HepG2 (cell line): ENCODE data around the gene PEAK3. TPM values are rescaled to one million over a fixed set of nuclear protein-coding genes. Genes with fewer than 3 reads are reported as not detected.

ENCODE experiments used
- ATAC-seq: fragments of 200-7000 bp; cut with Tn5 transposase; 3 replicates; pipeline ENCODE4 v1.9.1; 2020; ENCODE audit warnings: mild to moderate bottlenecking, moderate library complexity
- BruUV-seq: library from RNA; stranded (reverse); fragments of 400-500 nt; replicated peaks from 2 replicates; lab custom pipeline; 2021; lab: Mats Ljungman, UMichigan
- CTCF ChIA-PET: fragments of 300-600 bp; formaldehyde crosslinking; extraction: SDS; loops from one replicate; lab custom pipeline; 2021; ENCODE audit warnings: low total read pairs, inconsistent platforms, low intra/inter-chr PET ratio; lab: Yijun Ruan, JAX
- POLR2A ChIA-PET: fragments of 350-600 bp; sonication (Branson Sonifier 250); formaldehyde crosslinking; loops from one replicate; lab custom pipeline; 2020; ENCODE audit warnings: antibody characterized with exemption, inconsistent platforms; lab: Yijun Ruan, JAX
- DNase-seq: peaks from one replicate; pipeline ENCODE4 v3.0.0-alpha.2; 2015; ENCODE audit warnings: low spot score
- FAIRE-seq: peaks from 3 replicates; lab custom pipeline; 2011; peaks lifted over from hg19 to GRCh38; lab: Jason Lieb, UNC
- H2AFZ ChIP-seq: one replicate; pipeline ENCODE4 v1.6.1; 2011; ENCODE audit warnings: low read length, inconsistent platforms
- H3K27ac ChIP-seq: fragments of 300-600 bp; 3 replicates; pipeline ENCODE4 v1.8.0; 2011; ENCODE audit warnings: mixed run types, mild to moderate bottlenecking, mixed read lengths, low read length, inconsistent platforms; ENCODE audit not compliant: insufficient read depth; ENCODE audit errors: extremely low read length
- H3K27me3 ChIP-seq, 2 experiments: fragments of 200-600 bp in 1 of 2; 2 replicates in 1 of 2; 3 replicates in 1 of 2; pipeline versions ENCODE4 v1.6.0 to v1.8.0; 2011; ENCODE audit warnings: low read length in 2 of 2, mild to moderate bottlenecking in 2 of 2, moderate library complexity in 2 of 2, inconsistent platforms in 1 of 2; ENCODE audit not compliant: insufficient read depth in 2 of 2, control insufficient read depth in 1 of 2
- H3K36me3 ChIP-seq, 2 experiments: fragments of 200-600 bp in 1 of 2; replicated peaks in 1 of 2; 2 replicates in 1 of 2; 3 replicates in 1 of 2; pipeline versions ENCODE4 v1.5.1 to v1.8.0; 2011; ENCODE audit warnings: low read length in 2 of 2, inconsistent platforms in 1 of 2; ENCODE audit not compliant: insufficient read depth in 2 of 2, control insufficient read depth in 1 of 2
- H3K4me1 ChIP-seq: 2 replicates; pipeline ENCODE4 v1.5.1; 2012; ENCODE audit warnings: low read length, inconsistent platforms; ENCODE audit not compliant: insufficient read depth
- H3K4me2 ChIP-seq: 2 replicates; pipeline ENCODE4 v1.6.0; 2011; ENCODE audit warnings: low read depth, low read length, inconsistent platforms
- H3K4me3 ChIP-seq, 3 experiments: fragments of 200-600 bp in 1 of 3; sonication (generic), shearing (Covaris generic) in 1 of 3; replicated peaks in 1 of 3; 2 replicates each; pipeline ENCODE4 v1.5.1; 2011 to 2016; ENCODE audit warnings: low read length in 3 of 3, inconsistent platforms in 2 of 3, low read depth in 2 of 3, mild to moderate bottlenecking in 2 of 3, control low read depth in 1 of 3, mixed read lengths in 1 of 3; ENCODE audit not compliant: insufficient read depth in 1 of 3
- H3K79me2 ChIP-seq: one replicate; pipeline ENCODE4 v1.6.1; 2011; ENCODE audit warnings: low read length, inconsistent platforms; ENCODE audit not compliant: insufficient read depth
- H3K9ac ChIP-seq: 2 replicates; pipeline ENCODE4 v1.6.0; 2011; ENCODE audit warnings: mild to moderate bottlenecking, low read depth, low read length, inconsistent platforms; ENCODE audit not compliant: insufficient read depth
- H3K9me3 ChIP-seq: 2 replicates; pipeline ENCODE4 v1.5.1; 2012; ENCODE audit warnings: mild to moderate bottlenecking, low read length
- H4K20me1 ChIP-seq: 2 replicates; pipeline ENCODE4 v1.6.0; 2011; ENCODE audit warnings: inconsistent platforms, mild to moderate bottlenecking, low read length, moderate library complexity; ENCODE audit not compliant: insufficient read depth
- ARNT2 ChIP-seq: sonication (generic); formaldehyde crosslinking; IDR thresholded peaks from 2 replicates; pipeline ENCODE4 v1.8.0; 2022; ENCODE audit warnings: mild to moderate bottlenecking, low read depth, missing genetic modification reagents, moderate library complexity
- CREB1 ChIP-seq, 2 experiments: fragments of 450-650 bp in 1 of 2; IDR thresholded peaks; 2 replicates each; pipeline ENCODE4 v1.6.1; 2016 to 2017; ENCODE audit warnings: control low read depth in 1 of 2, mild to moderate bottlenecking in 1 of 2, missing compliant biosample characterization in 1 of 2, missing genetic modification characterization in 1 of 2
- HMGXB4 ChIP-seq, 2 experiments: sonication (generic) in 1 of 2; formaldehyde crosslinking in 1 of 2; IDR thresholded peaks; 2 replicates each; pipeline versions ENCODE4 v1.4.0 to v1.6.1; 2018 to 2020; ENCODE audit warnings: missing genetic modification reagents in 2 of 2, borderline replicate concordance in 1 of 2, low read depth in 1 of 2, mild to moderate bottlenecking in 1 of 2, missing biosample characterization in 1 of 2
- PRDM15 ChIP-seq: sonication (generic); formaldehyde crosslinking; IDR thresholded peaks from 2 replicates; pipeline ENCODE4 v1.4.0; 2020; ENCODE audit warnings: missing genetic modification reagents
- SNAI1 ChIP-seq: sonication (generic); formaldehyde crosslinking; IDR thresholded peaks from 2 replicates; pipeline ENCODE4 v1.5.0; 2020; ENCODE audit warnings: mild to moderate bottlenecking, missing genetic modification reagents, borderline replicate concordance
- ZBTB10 ChIP-seq: sonication (generic); formaldehyde crosslinking; IDR thresholded peaks from 2 replicates; pipeline ENCODE4 v1.4.0; 2020; ENCODE audit warnings: missing genetic modification reagents, borderline replicate concordance
- ZMAT3 ChIP-seq: sonication (generic); formaldehyde crosslinking; conservative IDR thresholded peaks from 2 replicates; pipeline ENCODE4 v1.7.0; 2021; ENCODE audit warnings: missing genetic modification reagents
- WGBS: methylation state at CpG from one replicate; pipeline ENCODE4 v1.1.6; 2017; ENCODE audit warnings: low lambda C conversion rate; 5-methylcytosine and 5-hydroxymethylcytosine counted together
- in situ Hi-C: cut with HindIII; loops from 2 replicates; pipeline ENCODE4 v1.10.0; 2017; ENCODE audit warnings: low pct_unique_long_range_greater_than_20kb; ENCODE audit not compliant: extremely low pct_ligation_motif_present
- intact Hi-C: fragments of 100-400 bp; cut with micrococcal nuclease; formaldehyde crosslinking; loops from one replicate; pipeline ENCODE4 v1.10.0; 2022; ENCODE audit not compliant: unreplicated experiment
- polyA plus RNA-seq, 8 experiments: library from polyadenylated mRNA; depleted of rRNA in 3 of 8; stranded (reverse) in 7 of 8; unstranded in 1 of 8; fragments of >200 nt; fragmentation: Illumina TruSeq in 4 of 8; extraction: Trizol in 4 of 8; gene quantifications; 2 replicates each; pipeline versions ENCODE4 v1.2.1 to v1.2.3, GENCODE V29; 2011 to 2016; ENCODE audit warnings: low read depth in 4 of 8, missing spikeins in 1 of 8, mixed read lengths in 1 of 8; ENCODE audit not compliant: insufficient read depth in 1 of 8
- total RNA-seq, 5 experiments: library from RNA; depleted of rRNA; stranded (reverse); fragments of >200 nt; fragmentation: Illumina TruSeq; extraction: Trizol; gene quantifications; 2 replicates each; pipeline ENCODE4 v1.2.3, GENCODE V29; 2016; ENCODE audit warnings: low read depth in 1 of 5

Gene PEAK3
- total and polyA plus RNA-seq, 2 of the 13 experiments (the other 11 are each of a cell fraction or from before 2014, with no cell fraction given): not detected

GRCh38 chr19:2329501-2329916, 47.5 kb upstream of the PEAK3 start:
- Histone ChIP-seq H2AFZ (no peak overlapping the region), H3K4me3 (peak overlapping the region; percentile 87 to 94 (median 89)), H3K36me3 (peaks cover 6 to 18% of the 10 kb centered on the region in 2 experiments; a peak in 3 of 5 replicates), H3K9me3 (no peaks in the 10 kb centered on the region), H4K20me1 (0 out of 2 replicates have a peak, but pooled peaks cover 2% of the 10 kb centered on the region), H3K9ac (peak overlapping the region; percentile 97), H3K4me2 (peak overlapping the region; percentile 95), H3K4me1 (peaks cover 64% of the 10 kb centered on the region), H3K27ac (peak overlapping the region; percentile 82), H3K79me2 (peaks cover 38% of the 10 kb centered on the region), H3K27me3 (no peaks in the 10 kb centered on the region; a peak in 1 of 5 replicates)
- 9% methylated on average over 13 of the region's 13 CpGs for WGBS
- TF ChIP-seq CREB1 (IDR thresholded peaks at IDR 0.05) (no peak), CREB1 (CRISPR knock-in tag; IDR thresholded peaks at IDR 0.05) (no peak), HMGXB4 (CRISPR knock-in tag; IDR thresholded peaks at IDR 0.05; ENCODE audit: borderline replicate concordance in 1 of 2, low read depth in 1 of 2) (0 out of 4 replicates have a peak, but pooled peaks of 1 of the 2 experiments have one; percentile 12)
- DNase-seq (no peak), ATAC-seq (peak; percentile 31), FAIRE-seq (no peak)
- intact Hi-C loops (no loop called here), in situ Hi-C loops (no loop called here)
- CTCF ChIA-PET: no interaction called here
- no TSS peak for BruUV-seq
- POLR2A ChIA-PET: interaction anchor here (1.7 to 3.4 kb wide), 2 partner anchors 64 to 98 kb away, joined by 6 to 35 read pairs; partner anchors contain the start of gene TIMM13

GRCh38 chr19:2329149-2329478, 47.1 kb upstream of the PEAK3 start:
- H3K4me2 ChIP-seq: peak overlapping the region; percentile 95
- H3K4me1 ChIP-seq: peaks cover 60% of the 10 kb centered on the region
- H3K27ac ChIP-seq: peak overlapping the region; percentile 82
- peak overlapping the region; percentile 87 to 94 (median 89) for H3K4me3 ChIP-seq
- FAIRE-seq (no peak), DNase-seq (no peak), ATAC-seq (no peak)
- H3K79me2 ChIP-seq: peaks cover 38% of the 10 kb centered on the region
- no peaks in the 10 kb centered on the region; a peak in 1 of 5 replicates for H3K27me3 ChIP-seq
- no TSS peak for BruUV-seq
- POLR2A ChIA-PET: interaction anchor here (1.7 to 3.4 kb wide), 2 partner anchors 65 to 99 kb away, joined by 6 to 35 read pairs; partner anchors contain the start of gene TIMM13
- H3K9ac ChIP-seq: peak overlapping the region; percentile 97
- H4K20me1 ChIP-seq: 0 out of 2 replicates have a peak, but pooled peaks cover 2% of the 10 kb centered on the region
- in situ Hi-C loops: no loop called here
- intact Hi-C loops: no loop called here
- peaks cover 6 to 22% of the 10 kb centered on the region in 2 experiments; a peak in 3 of 5 replicates for H3K36me3 ChIP-seq
- H2AFZ ChIP-seq: no peak overlapping the region
- CTCF ChIA-PET: no interaction called here
- no peaks in the 10 kb centered on the region for H3K9me3 ChIP-seq
- WGBS: 0% methylated on average over 10 of the region's 16 CpGs
- peak; percentile 78; the same call in 1 of the 2 replicates for TF ChIP-seq PRDM15
- no peak for TF ChIP-seq ZMAT3 (CRISPR knock-in tag)
- TF ChIP-seq ZBTB10 (CRISPR knock-in tag): 0 out of 2 replicates have a peak, but pooled peaks have one; percentile 29
- peak; percentile 8; the same call in 1 of the 2 replicates for TF ChIP-seq ARNT2 (CRISPR knock-in tag)
- TF ChIP-seq SNAI1 (CRISPR knock-in tag): peak; percentile 47; the same call in 1 of the 2 replicates
